A172 (cell line): ENCODE data around the gene PGM2. TPM values are rescaled to one million over a fixed set of nuclear protein-coding genes. Genes with fewer than 3 reads are reported as not detected.
"Not testable (repeated sequence)": the region's sequence is repeated elsewhere in the genome, so short reads cannot be mapped to it uniquely, and the experiment has no call there.

Source experiments
- DNase-seq: peaks from one replicate; pipeline ENCODE4 v3.0.0-alpha.2; 2015; ENCODE audit warnings: low spot score
- total RNA-seq: library from RNA; depleted of rRNA; stranded (reverse); fragments of >200 nt; shearing (Covaris generic); gene quantifications from 2 replicates; pipeline ENCODE4 v1.2.3, GENCODE V29; 2014

Gene PGM2
- total RNA-seq, 1 experiment from 2014 or later, result 51.4 TPM

GRCh38 chr4:37816719-37817118 is 9.8 kb upstream of the PGM2 start:
- no peak for DNase-seq

GRCh38 chr4:37818752-37819151 is 7.7 kb upstream of the PGM2 start:
- DNase-seq, result no peak

DNA sequence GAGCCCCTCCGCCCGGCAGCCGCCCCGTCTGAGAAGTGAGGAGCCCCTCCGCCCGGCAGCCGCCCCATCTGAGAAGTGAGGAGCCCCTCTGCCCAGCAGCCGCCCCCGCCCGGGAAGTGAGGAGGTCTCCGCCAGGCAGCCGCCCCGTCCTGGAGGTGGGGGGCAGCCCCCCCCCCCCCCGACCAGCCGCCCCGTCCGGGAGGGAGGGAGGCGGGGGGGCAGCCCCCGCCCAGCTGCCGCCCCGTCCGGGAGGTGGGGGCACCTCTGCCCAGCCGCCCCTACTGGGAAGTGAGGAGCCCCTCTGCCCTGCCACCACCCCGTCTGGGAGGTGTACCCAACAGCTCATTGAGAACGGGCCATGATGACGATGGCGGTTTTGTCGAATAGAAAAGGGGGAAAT is 6.0 kb upstream of the PGM2 start:
- not testable (repeated sequence) for DNase-seq

- DNase-seq, result no peak
Observed at GRCh38 chr4:37821953-37822605, 4.4 kb upstream of the PGM2 start.

- not testable (repeated sequence) for DNase-seq
Observed at GRCh38 chr4:37825501-37825900, 985 bp upstream of the PGM2 start.

DNA sequence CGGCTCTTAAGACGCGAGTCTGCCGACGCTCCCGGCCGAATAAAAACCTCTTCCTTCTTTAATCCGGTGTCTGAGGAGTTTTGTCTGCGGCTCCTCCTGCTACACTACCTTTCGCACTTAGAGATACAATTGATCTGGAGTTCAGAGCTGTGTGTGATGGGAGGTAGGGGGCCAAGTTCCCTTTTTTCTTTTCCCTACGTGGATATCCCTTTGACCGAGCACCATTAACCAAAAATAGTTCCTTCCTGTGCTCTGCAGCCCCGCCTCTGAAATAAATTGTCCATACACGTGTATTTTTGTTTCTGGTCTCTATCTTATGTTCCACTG is 555 bp upstream of the PGM2 start:
- DNase-seq, result no peak

DNA sequence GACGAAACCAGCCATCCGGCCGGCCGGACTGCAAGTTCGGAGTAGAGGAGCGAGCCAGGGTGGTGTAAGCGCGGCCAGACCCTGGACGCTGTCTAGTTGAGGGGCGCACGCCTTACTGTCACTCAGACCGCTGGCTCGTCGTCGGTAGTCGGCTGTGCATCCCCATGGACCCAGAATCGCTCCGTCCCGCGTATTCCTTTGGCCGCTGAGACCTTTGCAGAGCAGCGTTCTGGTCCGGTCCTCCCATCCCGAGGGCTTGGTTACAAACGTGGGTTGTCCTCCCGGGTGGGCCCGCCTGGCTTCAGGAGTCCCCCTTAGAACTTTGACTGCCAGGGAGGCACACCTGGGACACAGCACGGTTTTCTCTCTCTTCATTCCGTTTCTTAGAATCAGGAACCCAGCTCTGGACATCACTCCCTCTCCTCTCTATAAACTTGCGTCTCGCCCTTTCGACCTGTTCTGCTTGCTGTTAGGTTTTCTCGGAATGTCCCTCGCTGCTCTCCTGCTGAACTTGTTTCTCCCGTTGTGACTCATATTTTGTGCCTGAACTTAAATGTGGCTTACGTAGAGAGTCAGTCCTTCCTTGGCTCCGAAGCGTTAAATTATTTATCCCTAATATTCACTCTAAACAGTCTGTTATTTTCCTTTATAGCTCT is 672 bp downstream of the PGM2 start:
- DNase-seq, result peak; percentile 29

- no peak for DNase-seq
Observed at GRCh38 chr4:37827802-37828321, 1.4 kb downstream of the PGM2 start.

DNA sequence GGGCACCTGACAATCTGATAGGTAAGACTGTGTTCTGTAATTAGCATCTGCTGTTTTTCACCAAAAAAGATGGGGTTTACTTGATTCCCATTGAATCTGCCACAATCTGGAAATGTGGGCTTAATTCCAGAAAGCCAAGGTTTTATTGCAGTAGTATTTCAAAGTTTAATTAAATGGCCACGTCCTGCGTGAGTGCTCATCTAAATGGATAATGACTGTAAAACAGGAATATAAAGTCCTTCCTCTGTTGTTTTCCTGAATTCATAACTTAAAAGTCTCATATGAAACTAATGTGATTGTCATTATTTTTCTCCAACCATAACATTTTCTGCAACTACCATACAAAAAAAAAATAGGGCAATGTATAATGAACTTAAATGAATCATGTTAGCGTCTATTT is 2.4 kb downstream of the PGM2 start:
- no peak for DNase-seq

DNA sequence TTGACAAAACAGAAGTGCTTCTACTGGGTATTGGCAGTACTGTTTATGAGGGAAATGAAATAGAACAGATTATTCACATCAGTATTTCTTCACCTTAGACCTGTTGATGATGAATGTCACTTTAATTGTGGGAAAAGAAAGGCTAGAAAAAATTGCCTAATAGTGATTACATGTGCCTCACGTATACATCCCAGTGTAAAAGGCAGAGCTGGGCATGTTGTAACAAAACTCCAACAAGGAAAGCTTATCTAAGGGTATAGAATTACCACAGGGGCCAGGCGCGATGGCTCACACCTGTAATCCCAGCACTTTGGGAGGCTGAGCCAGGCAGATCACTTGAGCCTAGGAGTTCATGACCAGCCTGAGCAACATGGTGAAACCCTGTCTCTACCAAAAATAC is 4.2 kb downstream of the PGM2 start:
- DNase-seq, result no peak

DNA sequence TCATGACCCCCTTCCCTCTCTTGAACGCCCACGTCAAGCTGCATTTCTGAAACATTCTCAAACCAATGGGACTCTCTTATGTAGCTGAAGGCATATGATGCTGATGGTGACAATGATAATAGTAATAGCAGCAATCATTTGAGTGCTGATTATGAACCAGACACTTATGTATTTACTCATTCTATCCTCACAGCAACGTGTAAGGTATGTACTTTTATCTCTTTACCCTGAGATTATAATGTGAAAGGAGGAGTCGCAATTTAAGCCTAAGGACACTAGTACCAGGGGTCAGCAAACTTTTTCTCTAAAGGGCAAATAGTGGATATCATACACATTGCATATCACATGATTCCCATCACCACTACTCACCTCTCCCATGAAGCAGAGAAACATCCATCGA is 8.5 kb downstream of the PGM2 start:
- DNase-seq, result no peak

DNA sequence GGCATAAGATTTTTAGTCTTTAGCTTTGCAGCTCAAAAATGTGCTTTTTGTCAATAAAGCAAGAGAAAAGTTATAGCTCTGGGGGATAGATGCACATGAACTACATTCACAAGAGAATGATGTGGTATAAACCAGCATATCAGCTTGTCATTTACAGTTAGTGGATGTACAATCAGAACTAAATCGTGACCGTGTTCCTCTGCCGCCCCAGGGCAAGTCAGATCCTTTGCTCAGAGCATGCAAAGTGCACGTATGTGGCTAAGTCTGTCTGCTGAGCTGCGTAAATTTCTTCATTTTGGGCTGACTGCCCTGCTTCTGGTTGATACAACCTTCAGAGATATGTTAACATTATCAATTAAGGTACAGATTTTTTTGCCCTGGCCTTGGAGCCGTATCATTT is 9.3 kb downstream of the PGM2 start:
- DNase-seq, result no peak

DNA sequence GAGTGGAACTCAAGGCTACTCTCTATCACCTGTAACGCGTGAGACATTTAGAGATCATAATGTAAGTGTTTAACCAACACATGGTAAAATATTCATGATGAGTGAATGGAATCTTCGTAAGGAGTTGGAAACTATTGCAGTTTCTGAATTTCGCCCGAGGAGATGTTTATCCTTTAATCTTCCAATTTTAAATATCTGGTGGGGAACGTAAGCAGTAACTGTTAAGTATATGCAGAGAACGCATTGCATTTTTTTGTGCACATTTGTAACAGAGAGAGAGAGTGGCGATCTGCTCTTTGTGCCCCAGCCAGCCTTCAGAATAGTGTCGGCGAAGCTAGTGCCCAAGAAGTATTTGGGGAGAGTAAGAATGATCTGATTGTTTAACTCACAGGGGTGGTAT is 9.8 kb downstream of the PGM2 start:
- no peak for DNase-seq

DNA sequence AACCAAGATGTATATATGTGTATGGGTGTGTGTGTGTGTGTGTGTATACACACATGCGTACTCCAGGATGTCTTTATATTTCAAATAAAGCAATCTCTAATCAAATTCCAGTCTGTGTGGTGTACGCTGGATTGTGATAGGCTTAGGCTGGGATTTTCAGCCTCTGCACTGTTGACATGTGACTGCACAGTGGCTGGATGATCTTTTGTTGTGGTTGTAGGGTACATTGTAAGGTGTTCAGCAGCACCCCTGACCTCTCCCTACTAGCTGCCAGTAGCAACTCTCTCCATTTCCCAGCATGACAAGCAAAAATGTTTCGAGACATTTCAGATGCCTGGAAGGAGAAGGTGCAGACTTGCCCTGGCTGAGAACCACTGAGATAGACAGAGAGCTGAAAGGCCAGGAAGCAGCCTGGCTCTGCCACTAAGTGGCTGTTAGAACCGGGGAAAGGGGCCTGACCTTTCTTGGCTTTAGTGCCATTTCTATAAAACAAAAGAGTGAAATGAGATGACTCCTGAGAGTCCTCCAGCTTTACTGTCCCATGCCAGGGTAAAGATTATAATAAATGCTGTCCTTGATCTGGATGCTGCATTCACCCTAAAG is 10.5 kb downstream of the PGM2 start:
- no peak for DNase-seq

- peak; percentile 89 for DNase-seq
Observed at GRCh38 chr4:37837446-37837845, 11.0 kb downstream of the PGM2 start.

DNA sequence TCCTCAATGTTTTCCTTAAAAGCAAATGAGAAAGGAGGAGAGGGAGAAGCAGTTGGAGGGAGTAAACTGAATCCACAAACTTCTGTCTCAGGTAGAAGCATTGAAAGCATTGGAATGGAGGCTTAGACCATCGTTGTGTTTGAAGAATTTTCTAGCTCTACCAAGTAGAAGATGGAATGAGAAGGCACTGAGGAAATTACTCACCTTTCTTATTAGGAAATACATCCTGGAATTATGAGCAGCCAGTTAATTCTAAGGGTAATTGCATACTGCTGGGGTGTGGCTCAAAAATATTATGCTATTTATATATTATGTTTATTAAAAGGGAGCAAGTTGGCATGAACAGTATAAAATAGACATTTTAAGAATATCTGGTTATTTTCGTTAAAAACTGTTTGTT is 12.9 kb downstream of the PGM2 start:
- DNase-seq, result no peak

DNA sequence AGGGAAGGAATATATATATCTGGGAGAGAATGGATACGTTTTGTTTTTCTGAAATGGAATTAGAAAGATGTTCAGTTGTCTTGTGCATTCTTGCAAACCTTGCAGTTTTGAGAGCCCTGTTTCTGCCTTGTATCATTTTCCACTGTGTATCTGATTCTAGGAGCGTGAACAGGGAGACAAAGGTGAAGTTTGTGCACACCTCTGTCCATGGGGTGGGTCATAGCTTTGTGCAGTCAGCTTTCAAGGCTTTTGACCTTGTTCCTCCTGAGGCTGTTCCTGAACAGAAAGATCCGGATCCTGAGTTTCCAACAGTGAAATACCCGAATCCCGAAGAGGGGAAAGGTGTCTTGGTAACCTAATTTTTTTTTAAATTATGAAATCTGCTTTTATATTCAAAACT is 17.7 kb downstream of the PGM2 start:
- DNase-seq, result no peak

DNA sequence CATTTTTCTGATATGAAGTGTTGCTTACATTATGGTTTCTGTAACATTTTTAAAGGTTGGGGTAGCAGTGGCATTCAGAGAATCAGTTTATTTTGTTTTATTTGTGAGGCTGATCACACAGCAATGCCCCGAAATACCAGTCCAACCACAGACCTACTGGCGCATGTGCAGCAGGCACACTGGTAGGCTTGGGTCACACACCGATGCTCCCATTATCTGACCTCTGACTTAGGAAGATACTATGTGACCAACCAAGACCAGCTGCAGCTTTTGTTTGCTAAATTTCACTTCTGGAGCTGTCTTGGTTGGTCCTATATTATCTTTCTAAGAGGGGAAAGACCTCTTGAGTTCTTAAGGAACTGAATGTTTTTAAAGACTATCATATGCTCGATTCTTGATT is 18.7 kb downstream of the PGM2 start:
- DNase-seq, result no peak

GRCh38 chr4:37847311-37847884 is 20.9 kb downstream of the PGM2 start:
- no peak for DNase-seq

DNA sequence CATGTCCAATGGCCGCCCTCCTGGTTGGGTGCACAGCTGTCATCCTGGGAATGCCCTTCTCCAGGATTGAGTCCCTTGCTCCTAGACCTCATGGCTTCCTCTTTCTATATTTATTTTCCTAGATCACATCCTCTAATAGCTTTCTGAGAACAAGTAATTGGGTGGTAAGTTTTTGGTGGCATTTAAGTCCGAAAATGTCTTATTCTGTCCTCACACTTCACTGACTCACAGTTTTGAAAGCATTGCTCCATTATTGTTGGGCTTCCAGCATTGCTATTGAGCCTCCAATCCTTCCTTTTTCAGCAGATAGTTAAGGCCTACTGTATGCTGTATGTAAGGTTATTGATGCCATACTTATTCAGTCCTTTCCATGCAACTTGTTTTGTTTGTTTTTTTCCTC is 25.9 kb downstream of the PGM2 start:
- no peak for DNase-seq

DNA sequence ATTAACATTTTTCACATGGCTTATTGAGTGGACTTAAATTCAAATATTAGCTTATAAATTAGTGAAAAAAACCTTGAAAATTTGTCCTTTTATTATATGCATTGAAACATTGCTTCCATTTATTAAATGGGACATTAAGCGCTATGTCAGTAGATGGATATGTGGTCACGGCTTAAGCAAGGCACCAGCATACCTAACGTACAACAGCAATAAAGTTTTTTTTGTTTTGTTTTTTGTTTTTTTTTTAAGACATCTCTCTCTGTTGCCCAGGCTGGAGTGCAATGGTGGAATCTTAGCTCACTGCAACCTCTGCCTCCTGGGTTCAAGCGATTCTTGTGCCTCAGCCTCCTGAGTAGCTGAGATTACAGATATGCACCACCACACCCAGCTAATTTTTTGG is 31.6 kb downstream of the PGM2 start:
- DNase-seq, result no peak

- DNase-seq, result no peak
Observed at GRCh38 chr4:37858872-37859271, 32.4 kb downstream of the PGM2 start.

- DNase-seq, result no peak
Observed at GRCh38 chr4:37860266-37860665, 33.8 kb downstream of the PGM2 start.
